Vagina (tissue), 2 donors: ENCODE measurements around the gene SAA2.

Source experiments
- CTCF ChIP-seq, 3 experiments: fragments of 450-650 bp in 2 of 3; fragments of 200-600 bp in 1 of 3; sonication (generic) in 1 of 3; IDR thresholded peaks; one replicate each; pipeline ENCODE4 v1.5.1; 2017 to 2019; ENCODE audit warnings: antibody characterized with exemption in 3 of 3, mild to moderate bottlenecking in 2 of 3, moderate library complexity in 2 of 3
- POLR2A ChIP-seq, 2 donors: fragments of 450-650 bp; IDR thresholded peaks; one replicate each; pipeline ENCODE4 v1.6.1; 2017; ENCODE audit warnings: antibody characterized with exemption in 2 of 2, mild to moderate bottlenecking in 2 of 2, moderate library complexity in 2 of 2
- POLR2AphosphoS5 ChIP-seq, 2 donors: sonication (generic); formaldehyde crosslinking; IDR thresholded peaks; one replicate each; pipeline ENCODE4 v1.9.0; 2017; ENCODE audit warnings: antibody characterized with exemption in 2 of 2, mild to moderate bottlenecking in 2 of 2, low read depth in 1 of 2; ENCODE audit not compliant: insufficient read depth in 1 of 2

GRCh38 chr11:18270102-18270501, 21.6 kb upstream of the SAA2 start:
- TF ChIP-seq CTCF (IDR thresholded peaks at IDR 0.05) (no peak), POLR2A (IDR thresholded peaks at IDR 0.05) (no peak), POLR2AphosphoS5 (IDR thresholded peaks at IDR 0.05; ENCODE audit: insufficient read depth in 1 of 2, low read depth in 1 of 2) (no peak)
